ENCODE data around the gene CHPT1. TPM values are rescaled to one million over a fixed set of nuclear protein-coding genes. Genes with fewer than 3 reads are reported as not detected.
"Not testable (repeated sequence)": the region's sequence is repeated elsewhere in the genome, so short reads cannot be mapped to it uniquely, and the experiment has no call there.

Gene CHPT1
- polyA plus RNA-seq, 3 donors = 32.5 to 48.0 (median 41.5) TPM

DNA sequence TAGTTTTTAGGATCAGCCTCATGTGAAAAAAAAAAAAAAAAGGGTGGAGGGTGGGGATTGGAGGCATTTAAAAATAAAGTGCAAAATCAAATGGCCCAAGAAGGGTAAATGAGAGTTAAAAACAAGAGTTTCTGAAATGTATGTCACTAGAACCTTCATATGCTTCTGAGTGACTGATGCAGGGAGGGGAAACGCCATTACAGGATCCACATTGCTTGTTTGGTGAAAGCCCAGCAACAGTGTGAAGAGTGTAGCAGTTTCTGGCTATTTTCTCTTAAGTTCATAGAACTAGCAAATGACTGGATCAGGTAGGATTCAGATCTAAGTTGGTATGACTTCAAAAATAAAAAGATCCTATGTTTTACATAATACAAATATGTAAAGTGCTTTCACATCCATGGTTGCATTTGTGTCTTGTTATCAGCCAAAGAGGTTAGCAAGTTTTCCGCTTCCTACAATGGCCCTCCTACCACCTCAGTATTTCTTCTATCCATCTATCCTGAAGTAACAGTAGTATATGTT, 2.9 kb downstream of the CHPT1 start:
- no peak for DNase-seq (ENCODE audit: extremely low read depth in 1 of 11, low read depth in 9 of 11, low spot score in 4 of 11)

DNA sequence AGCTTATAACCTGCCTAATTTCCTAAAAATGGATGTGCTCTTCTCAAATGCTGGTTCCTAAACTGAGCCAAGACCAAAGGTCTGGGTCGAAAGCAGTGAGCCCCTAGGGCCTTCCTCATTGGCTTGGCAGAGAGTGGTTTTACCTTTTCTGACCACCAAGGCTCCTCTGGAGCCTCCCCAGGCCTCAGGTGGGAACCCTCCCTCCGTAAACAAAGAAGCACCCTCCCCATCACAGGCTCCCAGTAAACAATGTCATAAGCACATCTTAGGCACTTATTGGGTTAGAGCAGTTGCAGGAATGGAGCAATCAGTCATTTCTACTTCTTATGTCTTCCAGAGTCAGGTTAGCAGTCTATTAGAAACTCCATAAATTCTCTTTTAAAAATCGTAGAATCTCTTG, 6.0 kb downstream of the CHPT1 start:
- no peak for DNase-seq (ENCODE audit: extremely low read depth in 1 of 11, low read depth in 9 of 11, low spot score in 4 of 11)

DNA sequence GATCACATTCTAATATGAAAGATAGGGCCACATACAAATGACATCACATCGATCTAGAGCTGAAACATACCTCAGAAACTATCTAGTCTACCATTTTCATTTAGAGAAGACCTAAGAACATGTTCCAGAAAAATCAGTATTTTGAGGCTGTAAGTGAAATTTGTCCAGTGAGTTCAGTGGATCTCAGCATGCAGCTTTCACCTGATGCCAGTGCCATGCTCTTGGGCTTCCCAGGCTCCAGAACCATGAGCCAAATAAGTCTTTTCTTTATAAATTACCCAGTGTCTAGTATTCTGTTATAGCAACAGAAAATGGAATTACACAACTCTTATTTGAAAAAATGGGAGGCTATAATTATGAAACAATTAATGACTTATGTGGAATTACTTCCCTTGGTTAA, 9.0 kb downstream of the CHPT1 start:
- DNase-seq (ENCODE audit: extremely low read depth in 1 of 11, low read depth in 9 of 11, low spot score in 4 of 11) = no peak

DNA sequence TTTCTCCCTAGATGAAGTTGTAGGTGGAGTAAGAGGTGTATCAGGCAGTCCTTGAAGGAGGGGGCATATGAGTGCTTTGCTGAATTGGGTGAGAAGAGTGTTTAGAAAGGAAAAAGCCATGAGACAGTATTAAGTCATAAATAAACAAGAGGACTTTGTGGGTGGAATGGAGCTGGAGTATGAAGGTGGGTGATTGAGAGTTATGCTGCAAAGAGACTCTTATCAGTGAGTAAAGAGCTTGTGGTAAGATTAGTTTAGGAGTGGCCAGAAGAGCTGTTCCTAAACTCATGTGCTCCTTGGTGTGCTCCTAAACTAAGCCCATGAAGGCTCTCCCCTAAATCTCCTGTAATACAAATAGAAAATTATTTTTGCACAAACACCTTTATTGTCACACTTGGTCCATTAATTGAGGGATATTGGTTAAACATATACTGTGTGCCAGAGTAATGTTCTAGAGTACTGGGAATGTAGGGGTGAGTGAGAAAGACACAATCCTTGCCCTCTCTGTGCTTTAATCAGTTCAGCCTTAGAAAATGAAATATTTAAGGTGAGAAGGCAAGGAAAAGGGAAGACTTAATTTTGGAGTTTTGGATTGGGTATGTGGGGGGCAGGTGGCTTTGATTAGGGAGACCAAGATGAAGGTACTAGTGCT, 9.8 kb downstream of the CHPT1 start:
- DNase-seq (ENCODE audit: extremely low read depth in 1 of 11, low read depth in 9 of 11, low spot score in 4 of 11) = no peak

DNA sequence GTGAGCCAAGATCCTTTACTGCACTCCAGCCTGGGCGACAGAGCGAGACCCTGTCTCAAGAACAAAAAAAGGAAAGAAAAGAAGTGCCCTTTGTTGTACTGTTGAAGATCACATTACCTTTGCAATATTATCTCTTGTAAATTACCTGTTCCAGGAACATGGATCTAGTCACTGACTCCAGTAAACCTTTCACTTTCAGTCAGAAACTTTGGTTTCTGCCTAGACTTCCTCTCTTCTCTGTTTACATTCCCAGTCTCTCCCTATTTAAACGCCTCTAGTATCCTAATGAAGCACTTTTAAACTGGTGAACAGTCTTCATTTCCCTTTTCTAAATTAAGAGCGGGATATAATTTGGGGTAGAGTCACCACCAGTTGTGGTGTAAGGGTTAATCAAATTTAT, 12.8 kb downstream of the CHPT1 start:
- DNase-seq (ENCODE audit: extremely low read depth in 1 of 11, low read depth in 9 of 11, low spot score in 4 of 11) = no peak

DNA sequence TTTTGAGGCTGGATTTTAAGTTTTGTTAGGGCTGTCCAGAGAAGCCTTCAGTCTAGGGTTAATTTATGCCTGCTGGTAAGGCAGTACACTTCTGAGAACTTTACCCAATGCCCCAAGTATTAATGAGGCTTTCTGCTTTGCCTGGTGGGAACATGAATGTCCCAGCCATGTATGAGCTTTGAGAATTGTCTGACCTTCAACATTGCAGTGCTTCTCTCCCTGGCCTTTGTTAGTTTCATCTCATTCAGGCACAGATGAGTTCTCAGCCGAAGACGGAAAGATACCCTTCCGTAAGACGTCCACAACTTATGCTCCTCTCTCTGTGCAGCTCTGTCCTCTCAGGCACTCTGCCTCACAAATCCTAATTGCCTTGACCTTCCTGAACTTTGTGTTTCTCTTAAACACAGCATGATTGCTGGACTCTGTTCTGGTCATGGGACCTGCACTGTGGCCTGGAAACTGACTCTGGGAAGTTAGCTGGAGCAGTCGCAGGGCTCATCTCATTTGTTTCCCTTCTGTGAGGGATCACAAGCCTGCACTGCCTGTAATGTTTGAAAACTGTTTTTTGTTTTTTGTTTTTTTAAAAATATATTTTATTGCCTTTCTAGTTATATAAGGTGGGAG, 15.7 kb downstream of the CHPT1 start:
- DNase-seq (ENCODE audit: extremely low read depth in 1 of 11, low read depth in 9 of 11, low spot score in 4 of 11) = peak in 5 of 11 donors; percentile 18 to 68 (median 30)

DNA sequence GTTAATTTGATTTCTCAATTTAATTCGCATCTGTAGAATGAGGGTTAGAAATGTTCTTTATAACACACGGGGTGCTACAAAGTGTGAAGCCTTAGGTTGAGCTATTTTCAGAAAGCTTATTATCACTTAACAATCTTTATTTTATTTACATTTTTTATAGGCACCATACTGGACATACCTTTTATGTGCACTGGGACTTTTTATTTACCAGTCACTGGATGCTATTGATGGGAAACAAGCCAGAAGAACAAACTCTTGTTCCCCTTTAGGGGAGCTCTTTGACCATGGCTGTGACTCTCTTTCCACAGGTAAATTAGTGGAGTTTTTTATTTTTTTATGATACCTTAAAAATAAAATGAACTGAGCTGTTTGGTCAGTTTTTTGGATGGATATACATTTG, 16.5 kb downstream of the CHPT1 start:
- no peak for DNase-seq (ENCODE audit: extremely low read depth in 1 of 11, low read depth in 9 of 11, low spot score in 4 of 11)

DNA sequence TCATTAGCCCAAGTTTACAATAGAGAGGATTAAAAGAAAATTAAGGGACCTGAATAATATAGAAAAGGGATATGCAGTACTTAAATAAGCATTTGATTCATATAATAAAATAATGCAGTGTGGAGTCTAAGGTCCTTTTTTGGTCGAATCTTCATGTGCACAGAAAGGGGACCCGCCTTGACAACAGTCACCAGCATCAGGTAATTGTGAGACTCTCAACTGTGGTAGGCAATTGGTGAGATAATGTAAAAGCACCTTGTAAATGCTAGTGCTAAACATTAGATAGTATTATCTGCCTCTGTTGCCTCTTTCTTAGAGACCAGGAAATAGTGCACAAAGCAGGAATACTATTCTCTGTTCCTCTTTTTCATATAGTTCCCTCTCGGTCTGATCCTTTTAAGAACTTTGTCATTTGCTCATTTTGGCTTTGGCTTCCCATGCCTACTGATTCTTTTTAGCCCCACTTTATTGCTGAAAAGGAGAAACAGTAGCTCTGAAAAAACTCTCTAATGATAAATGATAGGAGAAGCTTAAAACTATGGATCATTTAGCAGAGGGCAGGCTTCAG, 17.5 kb downstream of the CHPT1 start:
- DNase-seq (ENCODE audit: extremely low read depth in 1 of 11, low read depth in 9 of 11, low spot score in 4 of 11) = no peak

DNA sequence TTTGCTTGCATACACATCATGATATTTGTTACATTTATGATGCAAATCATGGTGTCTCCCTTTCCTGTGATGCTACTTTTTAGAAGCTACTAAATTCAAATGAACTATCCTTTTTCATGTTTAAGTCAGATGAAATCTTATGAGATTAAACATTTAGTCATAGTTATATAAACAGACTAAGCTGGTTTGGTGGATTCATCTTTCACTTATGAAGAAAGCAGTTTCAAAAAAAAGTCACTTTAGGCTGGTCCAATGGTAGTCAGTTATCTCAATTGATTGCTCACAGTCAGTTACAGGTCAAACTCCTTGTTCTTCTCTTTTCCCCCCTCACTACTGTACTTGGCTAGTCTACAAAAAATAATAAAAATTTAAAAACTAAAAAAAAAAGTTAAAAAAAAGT, 22.1 kb downstream of the CHPT1 start:
- no peak for DNase-seq (ENCODE audit: extremely low read depth in 1 of 11, low read depth in 9 of 11, low spot score in 4 of 11)

DNA sequence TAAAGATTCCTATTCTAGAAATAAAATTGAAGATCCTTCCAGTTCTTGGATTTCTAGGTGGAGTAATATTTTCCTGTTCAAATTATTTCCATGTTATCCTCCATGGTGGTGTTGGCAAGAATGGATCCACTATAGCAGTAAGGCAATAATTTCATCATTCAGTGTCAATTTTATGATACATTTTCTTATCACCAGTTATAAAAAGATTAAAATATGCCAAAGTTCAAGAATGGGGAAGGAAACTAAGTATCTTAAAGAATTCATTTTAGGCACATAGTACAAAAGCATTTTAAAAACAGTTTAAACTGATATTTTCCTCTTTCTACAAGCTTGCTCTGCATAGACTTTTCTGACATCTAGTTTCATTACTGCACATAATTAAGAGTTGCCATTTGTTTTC, 22.7 kb downstream of the CHPT1 start:
- DNase-seq (ENCODE audit: extremely low read depth in 1 of 11, low read depth in 9 of 11, low spot score in 4 of 11) = no peak

DNA sequence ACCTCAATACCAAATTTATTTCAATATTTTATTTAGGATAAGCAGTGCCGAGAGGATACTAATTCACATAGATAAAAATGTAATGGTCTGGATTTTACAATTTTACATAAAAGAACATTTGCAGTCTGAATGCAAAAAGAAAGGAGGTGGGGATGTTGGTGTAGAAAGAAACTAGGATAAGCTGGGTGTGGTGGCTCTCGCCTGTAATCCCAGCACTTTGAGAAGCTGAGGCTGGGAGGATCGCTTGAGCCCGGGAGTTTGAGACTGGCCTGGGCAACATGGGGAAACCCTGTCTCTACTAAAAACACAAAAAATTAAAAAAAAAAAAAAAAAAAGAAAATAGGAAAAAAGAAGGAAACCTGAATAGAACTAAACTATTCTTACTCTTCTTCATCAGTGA, 25.0 kb downstream of the CHPT1 start:
- DNase-seq (ENCODE audit: extremely low read depth in 1 of 11, low read depth in 9 of 11, low spot score in 4 of 11) = no peak

DNA sequence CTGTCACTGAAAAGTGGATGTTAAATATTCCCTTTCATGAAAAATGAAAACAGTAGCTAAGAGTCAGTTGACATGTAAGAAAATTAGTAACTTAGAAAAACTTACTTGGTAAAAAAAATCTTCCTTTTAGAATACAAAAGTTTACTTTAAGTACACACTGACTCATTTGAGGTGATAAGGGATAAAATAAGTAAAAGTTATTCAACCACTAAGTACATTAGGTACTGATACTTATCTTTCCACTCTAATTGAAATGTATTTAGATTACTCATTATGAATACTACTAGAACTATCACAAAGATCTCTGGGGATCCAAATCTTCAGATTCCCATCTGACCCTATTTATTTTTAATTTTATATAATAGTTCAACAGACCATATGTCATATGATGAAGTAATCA, 29.7 kb downstream of the CHPT1 start:
- no peak for DNase-seq (ENCODE audit: extremely low read depth in 1 of 11, low read depth in 9 of 11, low spot score in 4 of 11)

DNA sequence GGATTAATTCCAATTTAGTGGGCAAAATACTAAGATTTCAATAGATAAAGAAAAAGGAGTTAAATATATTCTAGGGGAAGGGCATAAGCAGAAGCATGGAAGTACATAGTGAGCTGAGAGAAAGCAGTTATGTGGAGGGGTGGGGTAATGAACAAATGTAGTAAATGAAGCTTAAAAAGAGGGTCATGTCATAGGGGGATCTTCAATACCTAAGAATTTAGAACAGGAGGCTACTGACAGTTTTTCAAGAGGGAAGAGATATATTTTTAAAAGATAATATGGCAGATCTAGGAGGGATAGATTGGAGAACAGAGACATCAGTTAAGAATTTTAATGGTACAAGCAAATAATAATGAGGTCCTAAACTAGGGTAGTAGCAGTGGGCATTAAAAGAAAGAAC, 32.4 kb downstream of the CHPT1 start:
- no peak for DNase-seq (ENCODE audit: extremely low read depth in 1 of 11, low read depth in 9 of 11, low spot score in 4 of 11)

DNA sequence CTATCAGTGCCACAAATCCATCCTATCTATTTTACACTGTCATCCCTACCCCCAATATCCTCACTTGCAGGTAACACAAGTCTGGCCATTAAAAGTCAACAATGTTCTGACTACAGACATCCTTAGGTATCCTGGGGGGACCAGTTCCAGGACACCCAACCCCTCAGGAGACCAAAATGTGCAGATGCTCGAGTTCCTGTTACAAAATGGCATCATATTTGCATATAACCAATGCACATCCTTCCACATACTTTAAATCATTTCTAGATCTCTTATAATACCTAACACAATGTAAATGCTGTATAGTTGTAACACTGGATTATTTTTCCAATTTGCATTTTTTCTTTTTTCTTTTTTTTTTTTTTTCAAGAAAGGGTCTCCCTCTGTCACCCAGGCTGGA, 34.9 kb downstream of the CHPT1 start:
- no peak for DNase-seq (ENCODE audit: extremely low read depth in 1 of 11, low read depth in 9 of 11, low spot score in 4 of 11)

DNA sequence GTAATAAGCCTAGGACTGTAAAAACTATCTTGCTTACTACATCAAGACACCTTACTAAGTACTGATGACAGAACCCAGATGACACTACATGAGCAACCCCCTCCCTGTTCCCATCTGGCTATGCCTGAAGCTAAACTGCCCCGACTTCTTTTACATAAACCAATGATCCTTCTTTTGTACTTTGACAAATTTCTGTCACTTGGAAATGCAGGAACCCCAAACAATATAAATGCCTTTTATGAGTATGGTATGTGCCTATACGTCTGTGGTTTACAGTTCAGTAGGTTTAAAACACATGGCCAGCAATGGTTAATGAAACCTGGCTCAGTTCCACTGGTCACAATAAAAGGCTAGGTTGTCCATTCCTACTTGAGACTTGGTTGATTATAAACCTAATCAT, 35.7 kb downstream of the CHPT1 start:
- peak in 1 of 11 donors; percentile 2 for DNase-seq (ENCODE audit: extremely low read depth in 1 of 11, low read depth in 9 of 11, low spot score in 4 of 11)

DNA sequence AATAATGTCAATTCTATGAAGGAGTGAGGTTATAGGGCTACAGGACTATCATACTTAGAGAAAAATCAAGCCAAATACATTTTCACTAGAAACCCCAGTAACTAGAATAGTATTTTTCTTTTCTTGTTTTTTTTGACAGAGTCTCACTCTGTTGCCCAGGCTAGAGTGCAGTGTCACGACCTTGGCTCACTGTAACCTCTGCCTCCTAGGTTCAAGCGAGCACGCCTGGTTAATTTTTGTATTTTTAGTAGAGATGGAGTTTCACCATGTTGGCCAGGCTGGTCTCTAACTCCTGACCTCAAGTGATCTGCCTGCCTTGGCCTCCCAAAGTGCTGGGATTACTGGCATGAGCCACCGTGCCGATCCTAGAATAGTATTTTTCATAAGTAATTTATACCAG, 37.0 kb downstream of the CHPT1 start:
- not testable (repeated sequence) for DNase-seq (ENCODE audit: extremely low read depth in 1 of 11, low read depth in 9 of 11, low spot score in 4 of 11)

DNA sequence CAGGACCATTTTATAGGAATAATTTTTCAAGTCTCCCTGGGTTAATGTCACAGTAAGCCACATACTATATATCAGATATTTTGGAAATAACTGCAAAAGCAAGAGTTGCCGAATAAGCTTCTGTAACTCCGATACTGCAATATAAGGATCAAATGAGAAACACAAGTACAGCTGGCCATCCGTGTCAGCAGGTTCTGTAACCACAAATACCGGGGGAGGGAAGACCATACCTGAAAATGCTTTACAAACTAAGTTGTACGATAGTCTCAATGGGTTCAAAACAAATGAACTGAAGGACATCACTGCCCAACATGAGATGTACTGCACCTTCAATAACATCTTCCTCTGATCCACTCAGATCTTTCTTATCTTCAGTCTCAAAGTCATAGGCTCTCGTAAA, 40.0 kb downstream of the CHPT1 start:
- DNase-seq (ENCODE audit: extremely low read depth in 1 of 11, low read depth in 9 of 11, low spot score in 4 of 11) = no peak

DNA sequence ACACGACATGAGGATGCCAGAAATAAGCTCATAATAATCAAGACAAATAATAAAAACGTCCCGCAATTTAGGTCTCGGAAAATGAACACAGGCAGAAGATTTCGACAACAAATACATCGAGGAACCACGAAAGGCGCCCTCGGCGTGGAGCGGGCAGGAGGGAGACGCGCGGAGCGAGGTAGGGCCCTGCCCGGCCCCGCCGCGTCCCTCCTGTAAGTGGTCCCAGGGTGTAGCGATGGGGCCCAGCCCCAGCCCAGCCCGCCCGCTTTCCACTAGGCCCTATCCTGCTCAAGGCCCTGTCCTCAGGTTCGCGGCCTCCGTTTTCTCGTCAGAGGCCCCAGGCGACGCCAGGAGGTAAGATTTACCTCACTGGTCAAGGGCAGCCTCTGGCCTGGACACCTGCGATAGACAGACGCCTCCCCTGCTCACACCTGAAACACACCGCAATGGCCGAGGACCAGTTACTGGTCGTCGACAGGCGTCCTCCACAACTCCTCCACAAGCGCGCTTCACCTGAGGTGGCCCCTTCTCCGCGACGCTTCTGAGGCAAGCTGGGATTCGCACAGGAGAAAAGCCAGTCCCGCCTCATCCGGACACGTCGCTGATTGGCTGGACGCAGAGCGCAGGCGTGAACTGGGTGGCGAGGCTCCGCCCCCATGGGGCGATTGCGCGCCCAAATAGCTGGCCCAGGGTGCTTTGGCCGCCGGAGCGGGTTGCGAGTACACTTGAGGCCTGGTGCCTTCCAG, 41.7 kb downstream of the CHPT1 start, which contains the start of gene SYCP3:
SYCP3 (minus strand) TSS at position 543 of the 746 bp plus-strand sequence. CDS start 1,527 bp downstream, outside the sequence.
- no peak for DNase-seq (ENCODE audit: extremely low read depth in 1 of 11, low read depth in 9 of 11, low spot score in 4 of 11)

DNA sequence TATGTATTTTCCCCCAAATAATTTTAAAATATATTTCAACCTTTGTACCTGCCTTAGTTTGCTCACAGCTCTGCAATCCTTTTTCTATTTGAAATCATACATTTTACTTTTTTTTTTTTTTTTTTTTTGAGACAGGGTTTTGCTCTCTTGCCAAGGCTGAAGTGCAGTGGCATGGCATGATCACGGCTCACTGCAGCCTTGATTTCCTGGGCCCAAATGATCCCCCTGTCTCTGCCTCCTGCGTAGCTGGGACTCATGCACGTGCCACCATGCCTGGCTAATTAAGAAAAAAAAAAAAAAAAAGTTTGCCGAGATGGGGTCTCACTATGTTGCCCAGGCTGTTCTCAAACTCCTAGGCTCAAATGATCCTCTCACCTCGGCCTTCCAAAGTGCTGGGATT, 43.1 kb downstream of the CHPT1 start:
- DNase-seq (ENCODE audit: extremely low read depth in 1 of 11, low read depth in 9 of 11, low spot score in 4 of 11) = no peak

DNA sequence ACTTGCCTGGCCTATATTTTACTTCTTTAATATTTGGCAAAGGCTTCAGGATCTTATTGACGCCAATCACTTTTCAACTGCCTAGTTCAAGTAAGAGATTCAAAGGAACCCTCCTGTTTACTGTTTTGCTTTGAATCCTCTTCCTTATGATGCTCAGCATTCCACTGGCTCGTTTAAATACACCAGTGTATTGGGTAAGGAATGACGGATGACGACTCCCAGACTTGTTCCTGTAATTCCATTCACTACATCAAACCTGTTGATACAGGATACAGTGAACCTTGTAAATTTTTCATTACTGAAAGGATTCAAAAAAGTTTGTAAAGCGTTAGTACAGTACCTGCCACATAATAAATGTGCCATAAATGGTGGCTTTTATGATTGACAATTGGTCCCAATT, 43.5 kb downstream of the CHPT1 start:
- DNase-seq (ENCODE audit: extremely low read depth in 1 of 11, low read depth in 9 of 11, low spot score in 4 of 11) = no peak
